Measurements from ENCODE around the gene ATP6V1C2.

The ATP6V1C2 gene

GRCh38 chr2:10721396-10722251 is at the start of gene ATP6V1C2:
Gene ATP6V1C2, plus strand, starts transcription at chr2:10721630. Its CDS starts 1,220 bp downstream, at chr2:10722850.
- Histone ChIP-seq H3K27me3 (ENCODE audit: control insufficient read depth, insufficient read depth, low read length) (peaks cover 18% of the 10 kb centered on the region), H3K4me1 (ENCODE audit: control insufficient read depth, insufficient read depth, low read length) (no peaks in the 10 kb centered on the region), H3K36me3 (ENCODE audit: control insufficient read depth, insufficient read depth, low read length) (no peaks in the 10 kb centered on the region), H3K9ac (ENCODE audit: low read length) (no peak within 1 kb of the TSS), H3K4me3 (ENCODE audit: low read length) (peak within 1 kb of the TSS; percentile 62), H3K27ac (ENCODE audit: low read depth, low read length) (no peak within 1 kb of the TSS)

GRCh38 chr2:10675131-10675530 is 46.3 kb upstream of the ATP6V1C2 start:
- H3K36me3 ChIP-seq (ENCODE audit: control insufficient read depth, insufficient read depth, low read length): peaks cover 3% of the 10 kb centered on the region
- no peak overlapping the region for H3K9ac ChIP-seq (ENCODE audit: low read length)
- H3K4me3 ChIP-seq (ENCODE audit: low read length): no peak overlapping the region
- no peaks in the 10 kb centered on the region for H3K27me3 ChIP-seq (ENCODE audit: control insufficient read depth, insufficient read depth, low read length)
- no peak overlapping the region for H3K27ac ChIP-seq (ENCODE audit: low read depth, low read length)
- H3K4me1 ChIP-seq (ENCODE audit: control insufficient read depth, insufficient read depth, low read length): no peaks in the 10 kb centered on the region

DNA sequence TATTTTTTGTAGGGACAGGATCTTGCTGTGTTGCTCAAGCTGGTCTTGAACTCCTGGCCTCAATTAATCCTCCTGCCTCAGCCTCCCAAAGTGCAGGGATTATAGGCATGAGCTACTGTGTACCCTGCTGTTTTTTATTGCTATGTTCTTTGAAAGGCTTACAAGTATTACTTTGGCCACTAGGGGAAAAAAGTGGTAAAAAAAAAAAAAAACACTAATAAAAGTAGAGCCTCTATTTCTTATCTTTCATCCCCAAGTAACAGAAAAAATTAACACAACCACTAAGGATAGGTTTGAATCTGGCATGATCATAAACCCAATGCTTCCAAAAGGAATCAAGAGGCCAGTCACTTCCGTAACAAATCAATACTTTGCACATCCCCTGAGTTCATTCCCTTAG is 43.2 kb upstream of the ATP6V1C2 start:
- no peak overlapping the region for H3K9ac ChIP-seq (ENCODE audit: low read length)
- H3K27me3 ChIP-seq (ENCODE audit: control insufficient read depth, insufficient read depth, low read length): no peaks in the 10 kb centered on the region
- no peaks in the 10 kb centered on the region for H3K4me1 ChIP-seq (ENCODE audit: control insufficient read depth, insufficient read depth, low read length)
- no peak overlapping the region for H3K4me3 ChIP-seq (ENCODE audit: low read length)
- no peaks in the 10 kb centered on the region for H3K36me3 ChIP-seq (ENCODE audit: control insufficient read depth, insufficient read depth, low read length)
- no peak overlapping the region for H3K27ac ChIP-seq (ENCODE audit: low read depth, low read length)

DNA sequence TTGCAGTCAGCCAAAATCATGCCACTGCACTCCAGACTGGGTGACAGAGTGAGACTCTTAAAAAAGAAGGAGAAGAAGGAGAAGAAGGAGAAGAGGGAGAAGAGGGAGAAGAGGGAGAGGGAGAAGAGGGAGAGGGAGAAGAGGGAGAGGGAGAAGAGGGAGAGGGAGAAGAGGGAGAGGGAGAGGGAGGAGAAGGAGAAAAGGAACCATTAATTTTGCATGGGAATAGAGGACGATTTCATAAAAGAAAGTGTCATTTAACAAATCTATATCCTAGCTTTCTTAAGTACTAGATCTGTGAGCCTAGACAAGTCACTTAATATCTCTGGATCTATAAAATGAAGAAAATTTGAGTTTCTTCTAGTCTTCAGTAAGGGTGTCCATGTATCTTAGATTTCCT is 41.2 kb upstream of the ATP6V1C2 start:
- H3K27me3 ChIP-seq (ENCODE audit: control insufficient read depth, insufficient read depth, low read length): no peaks in the 10 kb centered on the region
- H3K4me3 ChIP-seq (ENCODE audit: low read length): no peak overlapping the region
- no peaks in the 10 kb centered on the region for H3K4me1 ChIP-seq (ENCODE audit: control insufficient read depth, insufficient read depth, low read length)
- H3K36me3 ChIP-seq (ENCODE audit: control insufficient read depth, insufficient read depth, low read length): peaks cover 3% of the 10 kb centered on the region
- no peak overlapping the region for H3K9ac ChIP-seq (ENCODE audit: low read length)
- no peak overlapping the region for H3K27ac ChIP-seq (ENCODE audit: low read depth, low read length)

GRCh38 chr2:10680957-10681356 is 40.5 kb upstream of the ATP6V1C2 start:
- no peaks in the 10 kb centered on the region for H3K4me1 ChIP-seq (ENCODE audit: control insufficient read depth, insufficient read depth, low read length)
- H3K4me3 ChIP-seq (ENCODE audit: low read length): no peak overlapping the region
- H3K36me3 ChIP-seq (ENCODE audit: control insufficient read depth, insufficient read depth, low read length): peaks cover 3% of the 10 kb centered on the region
- no peaks in the 10 kb centered on the region for H3K27me3 ChIP-seq (ENCODE audit: control insufficient read depth, insufficient read depth, low read length)
- no peak overlapping the region for H3K27ac ChIP-seq (ENCODE audit: low read depth, low read length)
- no peak overlapping the region for H3K9ac ChIP-seq (ENCODE audit: low read length)

DNA sequence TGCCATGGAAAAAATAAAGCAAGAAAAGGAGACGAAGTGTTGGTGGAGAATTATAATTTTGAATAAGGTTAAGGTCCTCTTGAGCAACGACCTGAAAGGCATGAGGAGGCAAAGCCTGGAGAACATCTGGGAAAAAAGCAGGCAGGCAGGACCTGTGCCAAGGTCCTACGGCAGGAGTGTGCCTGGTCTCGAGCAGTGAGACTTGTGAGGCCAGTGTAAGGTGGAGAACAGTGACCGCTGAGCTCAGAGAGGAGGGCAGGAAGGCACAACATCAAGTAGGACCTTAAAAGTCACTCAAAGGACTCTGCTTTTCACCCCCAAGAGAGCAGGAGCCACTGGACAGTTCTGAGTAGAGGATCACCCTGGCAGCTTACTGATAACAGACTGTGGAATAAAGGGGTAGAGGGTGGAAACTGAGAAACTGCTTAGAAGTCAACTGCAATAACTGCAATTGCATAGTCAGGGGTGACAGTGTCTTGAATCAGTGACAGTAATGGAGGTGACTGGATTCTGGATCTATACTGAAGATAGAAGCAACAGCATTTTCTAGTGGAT is 35.2 kb upstream of the ATP6V1C2 start:
- peaks cover 4% of the 10 kb centered on the region for H3K4me1 ChIP-seq (ENCODE audit: control insufficient read depth, insufficient read depth, low read length)
- H3K9ac ChIP-seq (ENCODE audit: low read length): no peak overlapping the region
- H3K36me3 ChIP-seq (ENCODE audit: control insufficient read depth, insufficient read depth, low read length): peaks cover 3% of the 10 kb centered on the region
- no peak overlapping the region for H3K4me3 ChIP-seq (ENCODE audit: low read length)
- no peak overlapping the region for H3K27ac ChIP-seq (ENCODE audit: low read depth, low read length)
- H3K27me3 ChIP-seq (ENCODE audit: control insufficient read depth, insufficient read depth, low read length): no peaks in the 10 kb centered on the region

GRCh38 chr2:10688921-10689807 is 32.3 kb upstream of the ATP6V1C2 start:
- Histone ChIP-seq H3K27me3 (ENCODE audit: control insufficient read depth, insufficient read depth, low read length) (no peaks in the 10 kb centered on the region), H3K27ac (ENCODE audit: low read depth, low read length) (peak overlapping the region; percentile 85), H3K4me3 (ENCODE audit: low read length) (peak overlapping the region; percentile 100), H3K4me1 (ENCODE audit: control insufficient read depth, insufficient read depth, low read length) (peaks cover 4% of the 10 kb centered on the region), H3K9ac (ENCODE audit: low read length) (peak overlapping the region; percentile 94), H3K36me3 (ENCODE audit: control insufficient read depth, insufficient read depth, low read length) (no peaks in the 10 kb centered on the region)

- Histone ChIP-seq H3K27ac (ENCODE audit: low read depth, low read length) (no peak overlapping the region), H3K4me1 (ENCODE audit: control insufficient read depth, insufficient read depth, low read length) (peaks cover 4% of the 10 kb centered on the region), H3K27me3 (ENCODE audit: control insufficient read depth, insufficient read depth, low read length) (no peaks in the 10 kb centered on the region), H3K4me3 (ENCODE audit: low read length) (no peak overlapping the region), H3K9ac (ENCODE audit: low read length) (no peak overlapping the region), H3K36me3 (ENCODE audit: control insufficient read depth, insufficient read depth, low read length) (no peaks in the 10 kb centered on the region)
Observed at GRCh38 chr2:10691521-10691920, 29.9 kb upstream of the ATP6V1C2 start.

GRCh38 chr2:10700078-10700803 is 21.2 kb upstream of the ATP6V1C2 start:
- no peaks in the 10 kb centered on the region for H3K36me3 ChIP-seq (ENCODE audit: control insufficient read depth, insufficient read depth, low read length)
- H3K27ac ChIP-seq (ENCODE audit: low read depth, low read length): no peak overlapping the region
- no peaks in the 10 kb centered on the region for H3K4me1 ChIP-seq (ENCODE audit: control insufficient read depth, insufficient read depth, low read length)
- no peaks in the 10 kb centered on the region for H3K27me3 ChIP-seq (ENCODE audit: control insufficient read depth, insufficient read depth, low read length)
- no peak overlapping the region for H3K4me3 ChIP-seq (ENCODE audit: low read length)
- H3K9ac ChIP-seq (ENCODE audit: low read length): no peak overlapping the region

- Histone ChIP-seq H3K9ac (ENCODE audit: low read length) (no peak overlapping the region), H3K27ac (ENCODE audit: low read depth, low read length) (no peak overlapping the region), H3K4me1 (ENCODE audit: control insufficient read depth, insufficient read depth, low read length) (no peaks in the 10 kb centered on the region), H3K36me3 (ENCODE audit: control insufficient read depth, insufficient read depth, low read length) (no peaks in the 10 kb centered on the region), H3K4me3 (ENCODE audit: low read length) (no peak overlapping the region), H3K27me3 (ENCODE audit: control insufficient read depth, insufficient read depth, low read length) (no peaks in the 10 kb centered on the region)
Observed at GRCh38 chr2:10704034-10704594, 17.3 kb upstream of the ATP6V1C2 start.

DNA sequence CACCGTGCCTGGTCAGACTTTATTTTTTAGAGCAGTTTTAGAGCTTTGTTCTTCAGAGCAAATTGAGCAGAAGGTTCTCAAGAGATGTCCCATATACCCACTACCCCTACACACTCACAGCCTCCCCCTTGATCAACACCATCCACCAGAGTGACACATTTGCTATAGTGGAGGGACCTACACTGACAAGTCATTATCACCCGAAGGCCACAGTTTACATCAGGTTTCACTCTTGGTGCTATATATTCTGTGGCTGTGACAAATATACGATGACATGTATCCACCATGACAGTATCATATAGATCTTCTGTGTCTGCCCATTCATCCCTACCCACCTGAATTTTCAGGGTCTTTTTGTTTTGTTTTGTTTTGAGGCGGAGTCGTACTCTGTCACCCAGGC is 15.4 kb upstream of the ATP6V1C2 start:
- H3K9ac ChIP-seq (ENCODE audit: low read length): no peak overlapping the region
- no peak overlapping the region for H3K4me3 ChIP-seq (ENCODE audit: low read length)
- no peaks in the 10 kb centered on the region for H3K4me1 ChIP-seq (ENCODE audit: control insufficient read depth, insufficient read depth, low read length)
- no peaks in the 10 kb centered on the region for H3K36me3 ChIP-seq (ENCODE audit: control insufficient read depth, insufficient read depth, low read length)
- H3K27ac ChIP-seq (ENCODE audit: low read depth, low read length): no peak overlapping the region
- H3K27me3 ChIP-seq (ENCODE audit: control insufficient read depth, insufficient read depth, low read length): no peaks in the 10 kb centered on the region
